CD8-positive, alpha-beta memory T cell (primary cell): ENCODE data around the gene COPG2. TPM values are rescaled to one million over a fixed set of nuclear protein-coding genes. Genes with fewer than 3 reads are reported as not detected.

Experiments
- CTCF ChIA-PET: fragments of 350-600 bp; sonication (Branson Sonifier 250); formaldehyde crosslinking; loops from one replicate; lab custom pipeline; 2021; ENCODE audit warnings: antibody characterized with exemption; lab: Charles Lee
- POLR2A ChIA-PET: fragments of 350-600 bp; sonication (Branson Sonifier 250); formaldehyde crosslinking; loops from one replicate; lab custom pipeline; 2021; ENCODE audit warnings: antibody characterized with exemption; lab: Charles Lee
- DNase-seq, 5 donors: peaks; one replicate each; pipeline versions ENCODE4 v3.0.0 to v3.0.0-alpha.2; 2020 to 2022; ENCODE audit warnings: mixed read lengths in 1 of 5
- H3K27ac ChIP-seq: one replicate; pipeline ENCODE4 v1.7.0; 2013; ENCODE audit warnings: low read depth, mild to moderate bottlenecking, low read length, moderate library complexity
- H3K27me3 ChIP-seq: 2 replicates; pipeline ENCODE4 v1.7.0; 2013; ENCODE audit warnings: low read length, mild to moderate bottlenecking; ENCODE audit not compliant: insufficient read depth, poor library complexity, severe bottlenecking
- H3K36me3 ChIP-seq: 2 replicates; pipeline ENCODE4 v1.7.0; 2013; ENCODE audit warnings: mild to moderate bottlenecking, low read length, moderate library complexity; ENCODE audit not compliant: insufficient read depth
- H3K4me1 ChIP-seq: 2 replicates; pipeline ENCODE4 v1.7.0; 2013; ENCODE audit warnings: mild to moderate bottlenecking, low read length, moderate library complexity; ENCODE audit not compliant: insufficient read depth
- H3K4me3 ChIP-seq: 2 replicates; pipeline ENCODE4 v1.7.0; 2013; ENCODE audit warnings: mild to moderate bottlenecking, low read length
- H3K9me3 ChIP-seq: 2 replicates; pipeline ENCODE4 v1.7.0; 2013; ENCODE audit warnings: mild to moderate bottlenecking, low read length
- H3K27ac Mint-ChIP-seq, 8 donors: one replicate each; pipeline ENCODE4 v1.8.0; 2020 to 2021; ENCODE audit warnings: mixed read lengths in 8 of 8, mild to moderate bottlenecking in 6 of 8, inconsistent platforms in 3 of 8, moderate library complexity in 3 of 8
- H3K27me3 Mint-ChIP-seq, 2 donors: one replicate each; pipeline ENCODE4 v1.8.0; 2020 to 2021; ENCODE audit warnings: mixed read lengths in 2 of 2, mild to moderate bottlenecking in 1 of 2, moderate library complexity in 1 of 2
- H3K36me3 Mint-ChIP-seq, 3 donors: one replicate each; pipeline ENCODE4 v1.8.0; 2020 to 2021; ENCODE audit warnings: mixed read lengths in 3 of 3, inconsistent platforms in 1 of 3, mild to moderate bottlenecking in 1 of 3
- H3K4me1 Mint-ChIP-seq, 3 donors: one replicate each; pipeline ENCODE4 v1.8.0; 2020 to 2021; ENCODE audit warnings: mixed read lengths in 3 of 3, inconsistent platforms in 1 of 3, mild to moderate bottlenecking in 1 of 3
- H3K4me3 Mint-ChIP-seq, 7 donors: one replicate each; pipeline ENCODE4 v1.8.0; 2020 to 2021; ENCODE audit warnings: mixed read lengths in 7 of 7, mild to moderate bottlenecking in 6 of 7, moderate library complexity in 4 of 7, inconsistent platforms in 2 of 7
- H3K9me3 Mint-ChIP-seq, 5 donors: one replicate each; pipeline ENCODE4 v1.8.0; 2020 to 2022; ENCODE audit warnings: mixed read lengths in 5 of 5, mild to moderate bottlenecking in 3 of 5, moderate library complexity in 2 of 5, inconsistent platforms in 1 of 5
- polyA plus RNA-seq: library from polyadenylated mRNA; unstranded; fragments of 300-500 nt; fragmentation: Illumina TruSeq; gene quantifications from one replicate; pipeline ENCODE4 v1.2.3, GENCODE V29; 2021
- total RNA-seq, 2 experiments: library from RNA; stranded (reverse); gene quantifications; one replicate each; pipeline ENCODE4 v1.2.3, GENCODE V29; 2021

The COPG2 gene
- total and polyA plus RNA-seq, 3 experiments from 2014 or later, result 1.4 to 23.7 (median 23.6) TPM

GRCh38 chr7:130672146-130672545 is 3.6 kb upstream of the COPG2 start:
- POLR2A ChIA-PET, result no interaction called here
- CTCF ChIA-PET, result no interaction called here
- Mint-ChIP-seq H3K9me3 (no peaks in the 10 kb centered on the region), H3K27me3 (peaks cover 0 to 4% of the 10 kb centered on the region in 2 donors), H3K36me3 (peaks cover 0 to 7% (median 0%) of the 10 kb centered on the region in 3 donors), H3K27ac (no peak overlapping the region), H3K4me1 (peaks cover 13 to 19% (median 16%) of the 10 kb centered on the region in 3 donors), H3K4me3 (no peak overlapping the region)
- Histone ChIP-seq H3K4me1 (no peaks in the 10 kb centered on the region), H3K36me3 (no peaks in the 10 kb centered on the region), H3K27ac (no peak overlapping the region), H3K27me3 (no peaks in the 10 kb centered on the region), H3K9me3 (no peaks in the 10 kb centered on the region), H3K4me3 (no peak overlapping the region)
- no peak for DNase-seq

DNA sequence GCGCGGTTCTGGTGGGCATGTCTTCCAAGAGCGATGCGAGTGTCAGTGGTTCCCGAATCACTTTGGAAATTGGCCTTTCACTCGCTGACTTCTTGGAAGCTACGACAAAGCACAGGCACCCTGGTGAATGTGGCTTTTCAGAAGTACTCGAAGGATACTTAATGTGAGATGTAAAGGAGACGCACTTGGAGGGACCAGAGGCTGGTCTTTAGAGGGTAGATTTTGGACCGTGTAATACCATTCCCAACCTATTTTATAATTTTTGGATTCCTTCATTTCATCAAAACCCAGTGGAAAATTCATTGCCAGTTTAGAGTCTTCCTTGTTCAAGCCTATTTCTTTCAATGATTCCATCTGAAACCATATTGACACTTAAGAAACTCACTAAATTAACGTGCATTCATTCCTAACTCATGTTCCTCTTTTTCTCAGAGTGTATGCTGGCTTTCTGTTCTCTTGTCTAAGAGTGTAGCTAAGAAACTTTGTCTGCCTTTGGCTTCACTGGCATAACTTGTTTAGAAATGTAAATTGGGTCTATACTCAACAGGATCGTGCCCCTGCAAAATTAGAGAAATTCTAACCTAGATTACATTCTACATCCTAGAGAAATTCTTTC is 645 bp upstream of the COPG2 start:
- Mint-ChIP-seq H3K36me3 (peaks cover 0 to 11% (median 0%) of the 10 kb centered on the region in 3 donors), H3K27ac (peak overlapping the region; percentile 38 to 91 (median 82)), H3K4me1 (peaks cover 15 to 22% (median 18%) of the 10 kb centered on the region in 3 donors), H3K4me3 (peak overlapping the region; percentile 89 to 95 (median 91)), H3K9me3 (no peaks in the 10 kb centered on the region), H3K27me3 (peaks cover 0 to under 1% of the 10 kb centered on the region in 2 donors)
- POLR2A ChIA-PET, result no interaction called here
- peak in 1 of 5 donors; percentile 2 for DNase-seq
- H3K4me3 ChIP-seq, result peak overlapping the region; percentile 62
- H3K27ac ChIP-seq, result peak overlapping the region; percentile 58
- H3K27me3 ChIP-seq, result no peaks in the 10 kb centered on the region
- CTCF ChIA-PET, result no interaction called here
- H3K9me3 ChIP-seq, result no peaks in the 10 kb centered on the region
- H3K4me1 ChIP-seq, result no peaks in the 10 kb centered on the region
- no peaks in the 10 kb centered on the region for H3K36me3 ChIP-seq

DNA sequence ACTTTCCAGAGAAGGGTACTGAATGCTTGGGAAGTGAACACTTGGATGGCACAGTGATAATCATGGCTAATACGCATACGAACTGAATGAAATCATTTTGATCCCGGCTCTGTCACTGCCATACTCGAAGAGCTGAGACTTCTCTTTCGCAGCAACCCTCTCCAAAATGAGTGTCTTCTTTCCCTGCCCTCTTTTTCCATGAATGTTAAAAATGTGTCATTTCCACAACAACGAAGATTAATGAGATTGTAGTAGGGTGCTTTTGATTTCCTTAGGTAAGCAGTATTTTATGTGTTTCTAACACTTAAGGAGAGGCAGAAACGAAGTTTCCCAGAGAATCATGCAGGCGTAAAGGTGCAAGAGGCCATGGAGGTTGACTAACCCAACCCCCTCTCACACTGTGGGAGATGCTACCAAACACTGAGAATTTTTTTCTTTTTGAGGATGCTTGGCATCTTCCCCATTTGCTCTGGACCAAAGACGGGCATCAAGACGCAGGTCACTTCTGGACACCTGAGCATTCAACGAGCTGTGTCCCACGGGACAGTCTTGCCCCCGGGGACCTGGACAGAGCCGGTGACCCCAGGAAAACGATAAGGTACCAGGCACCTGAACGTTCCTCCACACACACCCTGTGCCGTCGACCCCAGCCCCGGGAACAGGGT is 823 bp downstream of the COPG2 start:
- Mint-ChIP-seq H3K4me1 (peaks cover 15 to 22% (median 18%) of the 10 kb centered on the region in 3 donors), H3K36me3 (peaks cover 0 to 16% (median 2%) of the 10 kb centered on the region in 3 donors), H3K9me3 (no peaks in the 10 kb centered on the region), H3K27me3 (no peaks in the 10 kb centered on the region), H3K27ac (peak overlapping the region in 7 of 8 donors; percentile 52 to 89 (median 71)), H3K4me3 (peak overlapping the region; percentile 87 to 94 (median 92))
- Histone ChIP-seq H3K27ac (peak overlapping the region; percentile 41), H3K4me1 (no peaks in the 10 kb centered on the region), H3K4me3 (peak overlapping the region; percentile 54), H3K36me3 (no peaks in the 10 kb centered on the region), H3K27me3 (no peaks in the 10 kb centered on the region), H3K9me3 (no peaks in the 10 kb centered on the region)
- no peak for DNase-seq
- ChIA-PET CTCF (interaction anchor here (1.1 kb wide), 1 partner anchor 9 kb away, joined by 3 read pairs; no protein-coding TSS in a partner anchor), POLR2A (no interaction called here)

- POLR2A ChIA-PET, result no interaction called here
- CTCF ChIA-PET, result no interaction called here
- H3K9me3 Mint-ChIP-seq, result no peaks in the 10 kb centered on the region
Observed at GRCh38 chr7:130662426-130662825, 6.1 kb downstream of the COPG2 start.

DNA sequence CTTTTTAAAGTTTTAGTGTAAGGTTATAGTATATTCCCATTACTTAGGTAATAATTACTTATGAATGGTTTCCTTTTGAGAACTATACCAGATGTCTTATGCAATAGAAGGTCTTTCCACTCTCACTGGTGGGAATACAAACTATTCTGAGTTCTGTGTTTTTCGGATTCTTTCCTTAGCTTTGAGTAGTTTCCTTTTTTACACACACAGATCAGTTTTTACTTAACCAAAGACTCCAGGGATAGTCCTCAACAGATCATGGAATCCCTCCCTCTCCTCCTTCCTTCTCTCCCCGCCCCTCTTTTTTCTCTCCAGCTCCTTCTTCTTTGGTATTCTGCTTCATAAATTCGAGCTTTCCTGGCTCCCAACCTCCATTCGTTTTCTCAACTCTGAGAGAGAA is 13.3 kb downstream of the COPG2 start:
- Histone ChIP-seq H3K4me1 (no peaks in the 10 kb centered on the region), H3K4me3 (no peak overlapping the region), H3K36me3 (no peaks in the 10 kb centered on the region), H3K9me3 (no peaks in the 10 kb centered on the region), H3K27me3 (no peaks in the 10 kb centered on the region), H3K27ac (no peak overlapping the region)
- Mint-ChIP-seq H3K36me3 (peaks cover 18 to 40% (median 21%) of the 10 kb centered on the region in 3 donors), H3K27ac (peak overlapping the region in 1 of 8 donors; percentile 31), H3K4me1 (peaks cover 0 to 5% (median 0%) of the 10 kb centered on the region in 3 donors), H3K4me3 (no peak overlapping the region), H3K27me3 (no peaks in the 10 kb centered on the region), H3K9me3 (no peaks in the 10 kb centered on the region)
- ChIA-PET CTCF (no interaction called here), POLR2A (no interaction called here)
- no peak for DNase-seq

More at GRCh38 chr7:130662426-130662825, 6.1 kb downstream of the COPG2 start:
- H3K27ac Mint-ChIP-seq, result no peak overlapping the region
- no peaks in the 10 kb centered on the region for H3K27me3 ChIP-seq
- no peak overlapping the region for H3K27ac ChIP-seq
- no peaks in the 10 kb centered on the region for H3K36me3 ChIP-seq
- no peak overlapping the region for H3K4me3 ChIP-seq
- no peak for DNase-seq
- H3K9me3 ChIP-seq, result no peaks in the 10 kb centered on the region
- no peaks in the 10 kb centered on the region for H3K4me1 ChIP-seq
- peaks cover 4 to 5% (median 5%) of the 10 kb centered on the region in 3 donors for H3K4me1 Mint-ChIP-seq
- no peak overlapping the region for H3K4me3 Mint-ChIP-seq
- H3K36me3 Mint-ChIP-seq, result peaks cover 20 to 47% (median 27%) of the 10 kb centered on the region in 3 donors
- H3K27me3 Mint-ChIP-seq, result no peaks in the 10 kb centered on the region

GRCh38 chr7:130654850-130655249 is 13.7 kb downstream of the COPG2 start:
- no peaks in the 10 kb centered on the region for H3K4me1 ChIP-seq
- no peak overlapping the region for H3K27ac Mint-ChIP-seq
- CTCF ChIA-PET, result no interaction called here
- H3K27ac ChIP-seq, result no peak overlapping the region
- POLR2A ChIA-PET, result no interaction called here
- no peak overlapping the region for H3K4me3 Mint-ChIP-seq
- H3K9me3 Mint-ChIP-seq, result no peaks in the 10 kb centered on the region
- peaks cover 18 to 39% (median 20%) of the 10 kb centered on the region in 3 donors for H3K36me3 Mint-ChIP-seq
- H3K4me3 ChIP-seq, result no peak overlapping the region
- no peaks in the 10 kb centered on the region for H3K36me3 ChIP-seq
- DNase-seq, result no peak
- H3K4me1 Mint-ChIP-seq, result peaks cover 0 to 8% (median 0%) of the 10 kb centered on the region in 3 donors
- no peaks in the 10 kb centered on the region for H3K27me3 ChIP-seq
- H3K9me3 ChIP-seq, result no peaks in the 10 kb centered on the region
- H3K27me3 Mint-ChIP-seq, result no peaks in the 10 kb centered on the region

DNA sequence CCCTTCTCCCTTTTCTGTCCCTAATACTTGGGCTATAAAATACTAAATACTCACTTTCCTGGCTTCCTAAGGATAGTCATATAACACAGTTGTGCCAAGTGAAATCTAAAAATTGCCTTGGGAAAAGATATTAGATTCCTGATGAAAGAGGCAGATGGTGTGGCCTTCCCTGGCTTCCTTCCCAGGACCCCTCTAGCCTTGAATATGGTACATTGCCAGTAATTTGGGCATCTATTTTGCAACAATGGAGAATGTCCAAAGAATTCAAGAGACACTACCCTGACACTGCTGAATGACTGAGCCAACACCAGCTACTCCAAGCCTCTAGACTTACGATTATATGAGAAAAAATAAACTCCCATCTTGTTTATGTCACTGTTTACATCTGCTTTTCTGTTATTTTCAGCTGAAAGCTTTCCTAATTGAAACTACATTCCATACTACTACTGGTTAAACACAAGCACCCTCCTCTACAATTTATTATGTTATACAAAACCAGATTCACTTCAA is 17.9 kb downstream of the COPG2 start:
- Mint-ChIP-seq H3K27me3 (no peaks in the 10 kb centered on the region), H3K27ac (no peak overlapping the region), H3K9me3 (peaks cover 0 to 6% (median 0%) of the 10 kb centered on the region in 5 donors), H3K4me3 (no peak overlapping the region), H3K4me1 (peaks cover 3 to 20% (median 5%) of the 10 kb centered on the region in 3 donors), H3K36me3 (peaks cover 25 to 40% (median 36%) of the 10 kb centered on the region in 3 donors)
- Histone ChIP-seq H3K27me3 (no peaks in the 10 kb centered on the region), H3K4me3 (no peak overlapping the region), H3K36me3 (peaks cover 5% of the 10 kb centered on the region), H3K27ac (no peak overlapping the region), H3K4me1 (no peaks in the 10 kb centered on the region), H3K9me3 (no peaks in the 10 kb centered on the region)
- ChIA-PET CTCF (no interaction called here), POLR2A (no interaction called here)
- no peak for DNase-seq
